PC-9 (cell line): Measurements from ENCODE around the gene CCDC30. TPM values are rescaled to one million over a fixed set of nuclear protein-coding genes. Genes with fewer than 3 reads are reported as not detected.

Experiments used
- BruUV-seq: library from RNA; stranded (reverse); fragments of 400-500 nt; replicated peaks from 2 replicates; lab custom pipeline; 2021; lab: Mats Ljungman, UMichigan
- CTCF ChIA-PET: fragments of 300-600 bp; sonication (Branson Sonifier 250); formaldehyde crosslinking; loops from one replicate; lab custom pipeline; 2022; ENCODE audit warnings: antibody characterized with exemption; lab: Charles Lee
- POLR2A ChIA-PET: fragments of 300-600 bp; sonication (Branson Sonifier 250); formaldehyde crosslinking; loops from one replicate; lab custom pipeline; 2022; ENCODE audit warnings: antibody characterized with exemption; ENCODE audit not compliant: unreplicated experiment; lab: Charles Lee
- DNase-seq, 2 experiments: peaks; one replicate each; pipeline versions ENCODE4 v3.0.0 to v3.0.0-alpha.2; 2015 to 2022; ENCODE audit warnings: mixed read lengths in 1 of 2
- H2AFZ ChIP-seq: fragments of 200-600 bp; sonication (generic); 2 replicates; pipeline ENCODE4 v1.8.1; 2017; ENCODE audit warnings: antibody characterized with exemption
- H3F3A ChIP-seq: fragments of 200-600 bp; sonication (generic); 2 replicates; pipeline ENCODE4 v1.8.1; 2017; ENCODE audit warnings: antibody characterized with exemption, mild to moderate bottlenecking, low read depth; ENCODE audit not compliant: insufficient read depth
- H3K27ac ChIP-seq: fragments of 200-600 bp; sonication (generic); 2 replicates; pipeline ENCODE4 v1.6.1; 2016; ENCODE audit warnings: mixed run types
- H3K27me3 ChIP-seq: fragments of 200-600 bp; sonication (generic); 2 replicates; pipeline ENCODE4 v1.6.1; 2016; ENCODE audit warnings: low read depth, mixed run types; ENCODE audit not compliant: insufficient read depth
- H3K36me3 ChIP-seq: fragments of 200-600 bp; sonication (generic); 2 replicates; pipeline ENCODE4 v1.6.1; 2016; ENCODE audit warnings: low read depth, mixed run types
- H3K4me1 ChIP-seq: fragments of 200-600 bp; sonication (generic); replicated peaks from 2 replicates; pipeline ENCODE4 v1.6.1; 2016; ENCODE audit warnings: mixed run types; ENCODE audit not compliant: insufficient read depth
- H3K4me2 ChIP-seq: fragments of 200-600 bp; sonication (generic); 2 replicates; pipeline ENCODE4 v1.6.1; 2017; ENCODE audit warnings: mixed run types
- H3K4me3 ChIP-seq: fragments of 200-600 bp; sonication (generic); 2 replicates; pipeline ENCODE4 v1.6.1; 2016; ENCODE audit warnings: mixed run types
- H3K79me2 ChIP-seq: fragments of 200-600 bp; sonication (generic); 2 replicates; pipeline ENCODE4 v1.6.1; 2017; ENCODE audit warnings: low read depth, mixed run types
- H3K9me2 ChIP-seq: fragments of 200-600 bp; sonication (generic); 2 replicates; pipeline ENCODE4 v1.8.1; 2017; ENCODE audit warnings: mild to moderate bottlenecking; ENCODE audit not compliant: insufficient read depth
- H3K9me3 ChIP-seq: fragments of 200-600 bp; sonication (generic); 2 replicates; pipeline ENCODE4 v1.8.1; 2016; ENCODE audit warnings: low read depth; ENCODE audit not compliant: insufficient read depth
- H4K20me1 ChIP-seq: fragments of 200-600 bp; sonication (generic); 2 replicates; pipeline ENCODE4 v1.8.1; 2017; ENCODE audit not compliant: insufficient read depth
- EZH2 ChIP-seq: fragments of 200-600 bp; sonication (generic); IDR thresholded peaks from 2 replicates; pipeline ENCODE4 v1.8.0; 2017; ENCODE audit warnings: antibody characterized with exemption, low read depth
- intact Hi-C: fragments of 100-400 bp; cut with micrococcal nuclease; formaldehyde crosslinking; loops from one replicate; pipeline ENCODE4 v1.10.0; 2022; ENCODE audit not compliant: unreplicated experiment
- total RNA-seq: library from RNA; stranded (reverse); gene quantifications from 2 replicates; pipeline ENCODE4 v1.2.3, GENCODE V29; 2021
- TF ChIP-seq, protein P1 (sequence below): fragments of 200-600 bp; sonication (generic); conservative IDR thresholded peaks from 2 replicates; pipeline ENCODE4 v1.6.1; 2017; ENCODE audit warnings: mixed run types, antibody characterized with exemption, mild to moderate bottlenecking, moderate library complexity

The CCDC30 gene
- total RNA-seq, 1 experiment from 2014 or later = 10.2 TPM

DNA sequence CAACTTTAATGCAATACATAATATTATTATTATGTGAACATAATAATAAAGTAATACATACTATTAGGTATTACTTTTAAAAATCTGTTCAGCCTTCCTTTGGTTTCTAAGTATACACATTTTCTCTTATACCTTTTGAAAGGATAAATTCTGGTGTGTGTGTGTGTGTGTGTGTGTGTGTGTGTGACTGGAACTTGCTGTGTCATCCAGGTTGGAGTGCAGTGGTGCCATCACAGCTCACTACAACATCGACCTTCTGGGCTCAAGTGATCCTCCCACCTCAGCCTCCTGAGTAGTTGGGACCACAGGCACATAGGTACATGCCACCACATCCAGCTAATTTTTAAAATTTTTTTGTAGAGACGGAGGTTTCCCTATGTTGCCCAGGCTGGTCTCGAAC, 88.5 kb downstream of the CCDC30 start:
- ChIA-PET CTCF (no interaction called here), POLR2A (no interaction called here)
- no peak overlapping the region for H3K27ac ChIP-seq
- no peaks in the 10 kb centered on the region for H4K20me1 ChIP-seq
- H3K36me3 ChIP-seq = no peaks in the 10 kb centered on the region
- TF ChIP-seq, protein P1, sequence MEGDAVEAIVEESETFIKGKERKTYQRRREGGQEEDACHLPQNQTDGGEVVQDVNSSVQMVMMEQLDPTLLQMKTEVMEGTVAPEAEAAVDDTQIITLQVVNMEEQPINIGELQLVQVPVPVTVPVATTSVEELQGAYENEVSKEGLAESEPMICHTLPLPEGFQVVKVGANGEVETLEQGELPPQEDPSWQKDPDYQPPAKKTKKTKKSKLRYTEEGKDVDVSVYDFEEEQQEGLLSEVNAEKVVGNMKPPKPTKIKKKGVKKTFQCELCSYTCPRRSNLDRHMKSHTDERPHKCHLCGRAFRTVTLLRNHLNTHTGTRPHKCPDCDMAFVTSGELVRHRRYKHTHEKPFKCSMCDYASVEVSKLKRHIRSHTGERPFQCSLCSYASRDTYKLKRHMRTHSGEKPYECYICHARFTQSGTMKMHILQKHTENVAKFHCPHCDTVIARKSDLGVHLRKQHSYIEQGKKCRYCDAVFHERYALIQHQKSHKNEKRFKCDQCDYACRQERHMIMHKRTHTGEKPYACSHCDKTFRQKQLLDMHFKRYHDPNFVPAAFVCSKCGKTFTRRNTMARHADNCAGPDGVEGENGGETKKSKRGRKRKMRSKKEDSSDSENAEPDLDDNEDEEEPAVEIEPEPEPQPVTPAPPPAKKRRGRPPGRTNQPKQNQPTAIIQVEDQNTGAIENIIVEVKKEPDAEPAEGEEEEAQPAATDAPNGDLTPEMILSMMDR = no peak
- no peak for TF ChIP-seq EZH2
- H3K27me3 ChIP-seq = no peaks in the 10 kb centered on the region
- no peaks in the 10 kb centered on the region for H3F3A ChIP-seq
- intact Hi-C loops = no loop called here
- H3K79me2 ChIP-seq = no peaks in the 10 kb centered on the region
- no peaks in the 10 kb centered on the region for H3K9me2 ChIP-seq
- no peaks in the 10 kb centered on the region for H3K9me3 ChIP-seq
- DNase-seq = no peak
- BruUV-seq = no TSS peak
- no peak overlapping the region for H3K4me2 ChIP-seq
- no peak overlapping the region for H2AFZ ChIP-seq
- no peaks in the 10 kb centered on the region for H3K4me1 ChIP-seq
- H3K4me3 ChIP-seq = no peak overlapping the region

DNA sequence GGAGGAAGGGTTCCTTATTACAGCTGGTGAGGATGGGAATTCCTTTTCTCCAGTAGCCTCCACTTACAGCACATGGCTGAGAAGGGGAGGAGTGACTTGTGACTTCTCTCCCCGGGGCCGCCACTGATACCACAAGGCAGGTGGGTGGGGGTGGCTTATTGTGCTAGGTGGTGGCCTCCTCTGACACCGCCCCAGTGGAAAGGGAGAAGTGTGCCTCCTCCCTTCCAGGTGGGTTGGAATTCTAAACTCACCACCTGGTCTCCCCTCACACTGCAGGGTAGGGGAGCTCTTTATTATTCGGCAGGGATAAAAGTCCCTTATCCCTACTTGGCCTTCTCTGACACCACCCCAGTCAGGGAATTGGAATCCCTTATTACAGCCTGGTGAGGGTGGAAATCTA, 89.5 kb downstream of the CCDC30 start:
- no TSS peak for BruUV-seq
- POLR2A ChIA-PET = no interaction called here
- intact Hi-C loops = no loop called here
- DNase-seq = no peak
- H3K4me1 ChIP-seq = no peaks in the 10 kb centered on the region
- no peak overlapping the region for H3K27ac ChIP-seq
- H3K36me3 ChIP-seq = no peaks in the 10 kb centered on the region
- H3K9me3 ChIP-seq = no peaks in the 10 kb centered on the region
- no peaks in the 10 kb centered on the region for H3K79me2 ChIP-seq
- no peak overlapping the region for H3K4me3 ChIP-seq
- no peak overlapping the region for H3K4me2 ChIP-seq
- H3F3A ChIP-seq = no peaks in the 10 kb centered on the region
- H3K27me3 ChIP-seq = no peaks in the 10 kb centered on the region
- H3K9me2 ChIP-seq = no peaks in the 10 kb centered on the region
- H4K20me1 ChIP-seq = no peaks in the 10 kb centered on the region
- TF ChIP-seq EZH2 = no peak
- TF ChIP-seq, protein P1 = no peak
- CTCF ChIA-PET = no interaction called here
- H2AFZ ChIP-seq = no peak overlapping the region

DNA sequence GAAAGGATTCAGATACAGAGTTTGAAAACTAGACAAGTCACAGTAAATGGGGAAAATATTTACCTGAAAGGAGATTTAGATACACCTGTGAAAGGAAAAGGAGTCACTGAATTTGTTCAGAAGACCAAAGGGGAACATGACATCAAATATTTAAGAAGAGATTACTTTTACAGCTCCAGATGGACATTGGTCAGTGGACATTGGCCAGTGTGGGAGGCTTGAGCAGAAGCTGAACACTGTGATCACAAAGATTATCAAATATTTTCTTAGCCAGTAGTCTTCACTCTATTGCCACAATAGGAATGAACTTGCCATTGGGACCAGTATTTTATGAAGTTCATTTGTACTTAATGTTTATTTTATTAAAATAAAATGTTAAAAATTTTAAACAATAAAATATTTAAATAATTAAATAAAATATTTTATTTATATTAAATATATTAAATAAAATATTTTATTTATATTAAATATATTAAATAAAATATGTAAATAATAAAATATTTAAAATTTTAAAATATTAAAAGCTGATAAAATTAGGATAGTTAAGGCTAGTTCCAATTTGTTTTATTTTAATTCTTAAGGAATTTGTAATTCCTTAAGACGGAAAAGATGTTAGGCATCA, 94.3 kb downstream of the CCDC30 start:
- Histone ChIP-seq H3F3A (no peaks in the 10 kb centered on the region), H3K4me1 (no peaks in the 10 kb centered on the region), H3K9me3 (no peaks in the 10 kb centered on the region), H3K36me3 (no peaks in the 10 kb centered on the region), H3K27ac (no peak overlapping the region), H3K4me3 (no peak overlapping the region), H3K27me3 (no peaks in the 10 kb centered on the region), H3K79me2 (no peaks in the 10 kb centered on the region), H4K20me1 (no peaks in the 10 kb centered on the region), H3K4me2 (no peak overlapping the region), H2AFZ (no peak overlapping the region), H3K9me2 (no peaks in the 10 kb centered on the region)
- POLR2A ChIA-PET = no interaction called here
- no peak for TF ChIP-seq EZH2
- TF ChIP-seq, protein P1 = no peak
- DNase-seq = no peak
- no TSS peak for BruUV-seq
- CTCF ChIA-PET = no interaction called here
- intact Hi-C loops = no loop called here
